ENCODE results near the gene TRMO.
"Not testable (repeated sequence)": the region's sequence is repeated elsewhere in the genome, so short reads cannot be mapped to it uniquely, and the experiment has no call there.

TRMO gene, protein sequence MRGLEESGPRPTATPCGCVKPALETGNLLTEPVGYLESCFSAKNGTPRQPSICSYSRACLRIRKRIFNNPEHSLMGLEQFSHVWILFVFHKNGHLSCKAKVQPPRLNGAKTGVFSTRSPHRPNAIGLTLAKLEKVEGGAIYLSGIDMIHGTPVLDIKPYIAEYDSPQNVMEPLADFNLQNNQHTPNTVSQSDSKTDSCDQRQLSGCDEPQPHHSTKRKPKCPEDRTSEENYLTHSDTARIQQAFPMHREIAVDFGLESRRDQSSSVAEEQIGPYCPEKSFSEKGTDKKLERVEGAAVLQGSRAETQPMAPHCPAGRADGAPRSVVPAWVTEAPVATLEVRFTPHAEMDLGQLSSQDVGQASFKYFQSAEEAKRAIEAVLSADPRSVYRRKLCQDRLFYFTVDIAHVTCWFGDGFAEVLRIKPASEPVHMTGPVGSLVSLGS

DNA sequence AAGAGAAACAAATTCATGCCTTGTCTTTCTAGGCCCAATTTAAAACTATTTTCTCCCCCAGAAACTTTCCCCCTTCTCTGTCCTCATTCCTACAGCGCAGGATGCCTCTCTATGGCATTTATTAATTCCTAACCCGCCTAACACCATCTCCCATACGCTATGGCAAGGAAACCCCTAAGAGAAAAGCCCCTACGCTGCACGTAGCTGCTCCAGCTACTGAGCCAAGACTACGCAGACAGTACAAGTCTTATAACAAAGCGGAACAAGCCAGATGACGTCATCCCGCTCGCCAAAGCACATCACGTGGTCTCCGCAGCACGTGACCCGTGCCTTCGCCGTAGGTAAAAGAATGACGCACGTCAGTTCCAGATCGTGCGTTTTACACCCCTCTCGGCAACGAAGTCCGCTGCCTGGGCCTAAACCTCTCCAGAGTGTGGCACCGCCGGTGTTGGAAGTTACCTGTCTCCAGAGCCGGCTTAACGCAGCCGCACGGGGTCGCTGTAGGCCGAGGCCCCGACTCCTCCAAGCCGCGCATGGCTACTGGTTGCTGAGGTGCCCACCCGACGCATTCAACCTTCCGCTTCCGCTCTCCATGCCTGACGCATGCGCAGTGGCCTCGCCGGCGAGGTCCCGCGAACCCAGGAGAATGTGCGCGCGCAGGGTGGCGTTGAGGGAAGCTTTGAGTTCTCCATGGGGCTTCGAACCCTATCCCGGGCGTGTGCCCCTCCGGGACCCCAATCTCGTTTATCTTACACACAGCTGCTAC lies at the start of gene TRMO:
Gene TRMO, minus strand, starts transcription at position 542 of the 766 bp plus-strand sequence. Its CDS starts 7 bp downstream, at position 535.
- peak; percentile 99 for DNase-seq

DNA sequence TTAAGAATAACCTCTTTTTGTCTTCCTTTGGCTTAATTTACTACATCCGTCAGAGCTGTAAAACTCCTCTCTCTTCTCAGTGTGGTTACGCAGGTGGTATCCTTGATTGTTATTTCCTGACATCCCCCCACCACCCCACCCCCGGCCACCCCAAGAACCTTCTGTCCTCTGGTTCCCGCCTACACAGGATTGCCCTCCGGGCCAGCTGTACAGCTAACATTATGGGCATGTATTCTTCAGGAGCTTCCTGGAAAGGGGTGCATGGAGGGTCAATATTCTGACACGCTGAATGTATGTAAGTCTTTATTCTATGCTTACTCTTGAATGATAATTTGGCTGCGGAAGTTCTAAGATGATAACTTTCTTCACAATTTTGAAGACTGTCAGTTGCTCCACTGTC lies 47.9 kb upstream of the TRMO start:
- no peak for DNase-seq

DNA sequence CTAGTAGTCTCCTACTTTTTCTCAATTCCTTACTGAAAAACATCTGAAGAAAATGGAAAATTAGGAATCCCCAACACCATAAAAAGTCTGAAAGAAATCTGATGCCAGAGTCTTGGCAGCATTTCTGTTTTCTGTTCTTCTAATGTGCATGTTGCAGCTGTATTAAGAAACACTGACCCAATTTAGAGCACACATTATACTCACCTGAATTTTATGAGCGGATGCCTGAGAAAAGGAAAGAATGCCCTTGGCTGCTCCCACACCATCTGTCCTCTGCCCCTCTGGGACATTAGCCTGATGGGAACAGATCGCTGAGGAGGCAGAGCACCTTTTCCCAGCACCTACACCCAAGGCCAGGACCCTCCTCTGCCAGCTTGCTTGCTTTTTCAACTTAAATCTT lies 46.7 kb upstream of the TRMO start:
- no peak for DNase-seq

DNA sequence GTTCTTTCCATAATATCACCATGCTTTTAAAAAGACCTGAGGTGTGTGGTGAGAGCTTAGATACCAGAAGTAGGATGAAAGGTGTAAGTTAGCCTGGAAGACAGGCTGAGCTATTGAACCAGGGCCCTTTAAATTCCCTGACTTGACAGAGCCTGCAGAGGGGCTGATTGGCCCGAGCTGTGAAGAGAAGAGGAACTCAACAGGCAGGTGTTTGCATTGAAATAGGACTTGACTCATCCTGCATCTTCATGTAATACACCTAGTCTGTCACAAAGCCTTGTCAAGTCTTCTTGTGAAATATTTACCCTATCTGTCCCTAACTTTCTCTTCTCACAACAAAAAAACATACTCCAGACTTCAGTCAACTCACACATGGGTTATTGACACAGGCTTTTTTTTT lies 44.2 kb upstream of the TRMO start:
- DNase-seq = no peak

GRCh38 chr9:97964901-97965300 lies 42.6 kb upstream of the TRMO start:
- no peak for DNase-seq

GRCh38 chr9:97963232-97963631 lies 40.9 kb upstream of the TRMO start:
- no peak for DNase-seq

DNA sequence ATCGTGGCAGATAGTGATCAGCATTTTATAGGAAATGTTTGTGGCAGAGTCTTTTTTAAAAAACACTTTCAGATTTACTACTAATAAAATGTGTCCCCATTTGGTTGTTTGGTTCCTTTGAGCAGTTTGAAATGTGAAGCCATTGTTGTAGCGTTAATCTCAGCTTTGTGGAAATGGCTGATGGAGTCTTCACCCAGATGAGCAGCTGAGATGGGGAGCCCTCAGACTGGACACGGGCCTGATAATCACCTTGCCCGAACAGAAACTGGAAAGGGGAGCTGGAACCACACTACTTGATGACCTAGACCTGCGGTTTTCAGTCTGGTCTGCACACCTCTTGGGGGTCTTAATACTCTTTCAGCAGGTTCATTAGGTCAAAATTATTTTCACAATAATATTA lies 40.3 kb upstream of the TRMO start:
- DNase-seq = no peak

GRCh38 chr9:97962136-97962535 lies 39.8 kb upstream of the TRMO start:
- DNase-seq = no peak

DNA sequence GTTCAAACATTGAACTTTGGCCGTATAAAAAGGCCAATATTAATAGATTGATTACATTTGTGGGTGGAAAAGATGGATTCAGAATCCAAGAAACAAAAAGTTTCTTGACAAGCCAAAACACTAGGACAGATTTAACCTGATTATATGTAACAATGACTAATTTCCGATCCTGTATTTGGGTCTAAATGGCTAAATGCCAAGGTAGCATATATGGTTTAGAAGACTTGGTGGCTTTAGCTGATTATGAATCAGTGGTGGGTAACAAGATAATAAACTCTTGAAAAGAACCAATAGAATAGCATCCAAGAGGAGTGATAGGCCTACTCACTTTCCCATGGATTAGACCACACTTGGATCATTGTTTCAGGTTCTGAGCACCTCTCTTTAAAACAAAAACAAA lies 39.1 kb upstream of the TRMO start:
- DNase-seq = no peak

DNA sequence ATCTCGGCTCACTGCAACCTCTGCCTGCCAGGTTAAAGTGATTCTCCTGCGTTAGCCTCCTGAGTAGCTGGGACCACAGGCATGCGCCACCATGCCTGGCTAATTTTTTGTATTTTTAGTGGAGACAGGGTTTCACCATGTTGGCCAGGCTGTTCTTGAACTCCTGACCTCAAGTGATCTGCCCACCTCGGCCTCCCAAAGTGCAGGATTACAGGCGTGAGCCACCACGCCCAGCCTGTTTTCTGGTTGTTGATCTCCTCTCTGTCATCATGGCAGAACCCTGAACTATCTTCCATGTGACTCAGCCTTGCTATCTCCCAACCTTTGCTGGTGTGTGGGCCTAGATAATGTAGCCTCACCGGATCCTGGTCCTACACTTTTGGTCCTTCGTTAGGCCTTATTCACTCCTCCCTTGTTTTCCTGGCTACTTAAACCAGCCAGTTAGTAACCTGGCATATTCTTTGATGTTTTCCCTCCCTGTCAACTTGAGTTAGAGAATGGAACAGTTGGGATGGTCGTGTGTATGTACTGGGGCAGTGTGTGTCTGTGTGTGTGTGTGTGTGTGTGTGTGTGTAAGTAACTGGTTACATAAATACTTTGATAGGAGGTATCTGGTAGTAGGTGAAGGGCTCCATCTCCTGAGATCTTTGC lies 38.5 kb upstream of the TRMO start:
- not testable (repeated sequence) for DNase-seq

- DNase-seq = no peak
Measured at GRCh38 chr9:97959585-97959984, 37.3 kb upstream of the TRMO start.

DNA sequence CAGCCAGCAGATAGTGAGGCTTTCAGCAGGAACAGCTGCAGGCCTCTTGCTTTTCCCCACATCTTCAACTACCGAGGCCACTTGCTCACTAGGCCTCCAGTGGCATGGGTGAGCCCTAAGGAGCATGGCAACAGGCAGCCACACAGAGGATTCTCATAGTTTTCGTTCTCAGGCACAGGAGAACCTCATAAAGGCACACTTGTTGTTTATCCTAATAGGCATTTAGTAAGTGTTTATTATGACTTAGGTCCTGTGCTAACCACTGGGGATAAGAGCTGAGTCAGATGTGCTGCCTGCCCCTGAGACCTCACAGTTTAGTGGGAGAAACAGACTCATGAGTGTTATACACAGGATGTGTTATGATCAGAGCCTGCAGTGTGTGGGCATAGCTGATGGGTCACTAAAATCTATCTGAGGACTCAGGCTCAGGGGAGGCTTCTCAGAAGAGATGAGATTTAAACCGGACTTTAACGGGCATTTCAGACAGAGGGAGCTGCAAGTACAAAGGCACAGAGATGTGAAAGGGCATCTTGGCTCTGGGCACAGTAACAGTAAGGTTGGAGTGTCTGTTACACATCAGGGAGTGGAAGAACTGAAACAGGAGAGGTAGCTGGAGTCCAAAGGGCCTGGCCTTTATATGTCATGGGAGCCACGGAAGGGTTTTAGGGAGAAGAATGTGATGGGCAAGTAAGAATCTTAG lies 36.7 kb upstream of the TRMO start:
- no peak for DNase-seq

DNA sequence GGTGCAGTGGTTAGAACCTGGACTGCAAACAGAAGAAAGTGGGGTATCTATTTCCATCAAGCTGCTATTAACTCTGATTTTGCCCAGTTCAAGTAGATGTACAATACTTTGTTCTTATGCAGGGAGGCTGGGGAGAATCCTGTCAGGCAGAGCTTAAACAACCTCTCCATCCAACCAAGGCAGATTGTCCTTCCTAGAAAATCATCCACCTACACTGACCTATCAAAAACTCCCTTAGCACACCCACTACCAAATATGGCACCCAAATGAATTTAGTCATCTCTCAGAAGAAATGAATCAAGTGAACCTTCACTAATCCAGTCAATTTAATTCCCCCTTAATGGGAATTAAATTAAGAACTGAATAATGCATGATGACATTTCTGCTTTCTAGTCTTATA lies 34.0 kb upstream of the TRMO start:
- no peak for DNase-seq

DNA sequence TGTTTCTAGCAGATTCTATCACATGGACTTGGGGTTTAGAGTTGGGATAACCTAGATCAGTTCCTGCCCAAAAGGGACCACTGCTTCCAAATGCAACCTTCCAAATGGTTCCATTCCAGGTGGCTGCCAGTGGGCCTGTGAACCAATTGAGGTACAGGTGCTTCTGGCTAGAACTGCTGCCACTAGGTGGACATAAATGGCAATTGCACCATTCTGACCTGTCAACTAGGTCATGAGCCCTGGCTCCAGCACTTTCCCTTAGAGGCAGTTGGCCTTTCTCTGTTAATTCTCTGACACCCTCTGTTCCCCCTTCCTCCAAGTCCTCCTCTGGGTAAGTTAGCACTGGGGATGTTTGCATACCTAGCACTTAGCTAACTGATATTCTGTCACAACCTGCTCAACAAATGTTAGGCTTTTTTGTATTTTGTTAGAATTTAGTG lies 32.3 kb upstream of the TRMO start:
- DNase-seq = peak; percentile 50 to 64

- not testable (repeated sequence) for DNase-seq
Measured at GRCh38 chr9:97950873-97951272, 28.6 kb upstream of the TRMO start.

DNA sequence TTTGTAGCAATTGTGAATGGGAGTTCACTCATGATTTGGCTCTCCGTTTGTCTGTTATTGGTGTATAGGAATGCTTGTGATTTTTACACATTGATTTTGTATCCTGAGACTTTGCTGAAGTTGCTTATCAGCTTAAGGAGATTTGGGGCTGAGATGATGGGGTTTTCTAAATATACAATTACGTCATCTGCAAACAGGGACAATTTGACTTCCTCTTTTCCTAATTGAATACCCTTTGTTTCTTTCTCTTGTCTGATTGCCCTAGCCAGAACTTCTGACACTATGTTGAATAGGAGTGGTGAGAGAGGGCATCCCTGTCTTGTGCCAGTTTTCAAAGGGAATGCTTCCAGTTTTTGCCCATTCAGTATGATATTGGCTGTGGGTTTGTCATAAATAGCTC lies 24.8 kb upstream of the TRMO start:
- DNase-seq = not testable (repeated sequence)

DNA sequence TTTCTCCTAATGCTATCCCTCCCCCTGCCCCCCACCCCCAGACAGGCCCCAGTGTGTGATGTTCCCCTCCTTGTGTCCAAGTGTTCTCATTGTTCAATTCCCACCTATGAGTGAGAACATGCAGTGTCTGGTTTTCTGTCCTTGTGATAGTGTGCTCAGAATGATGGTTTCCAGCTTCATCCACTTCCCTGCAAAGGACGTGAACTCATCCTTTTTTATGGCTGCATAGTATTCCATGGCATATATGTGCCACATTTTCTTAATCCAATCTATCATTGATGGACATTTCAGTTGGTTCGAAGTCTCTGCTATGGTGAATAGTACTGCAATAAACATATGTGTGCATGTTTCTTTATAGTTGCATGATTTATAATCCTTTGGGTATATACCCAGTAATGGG lies 23.2 kb upstream of the TRMO start:
- not testable (repeated sequence) for DNase-seq

GRCh38 chr9:97944612-97945011 lies 22.3 kb upstream of the TRMO start:
- DNase-seq = no peak

- no peak for DNase-seq
Measured at GRCh38 chr9:97943308-97943855, 21.1 kb upstream of the TRMO start.

- no peak for DNase-seq
Measured at GRCh38 chr9:97941323-97941722, 19.0 kb upstream of the TRMO start.

GRCh38 chr9:97940741-97941140 lies 18.4 kb upstream of the TRMO start:
- DNase-seq = no peak

- DNase-seq = no peak
Measured at GRCh38 chr9:97940233-97940632, 17.9 kb upstream of the TRMO start.

Data from activated T-cell treated with anti-CD3 and anti-CD28 coated beads, Interleukin-2, amount 50 U/mL, for 48 hours (primary cell).